ENCODE measurements around the gene GINS2.

GINS2 gene

DNA sequence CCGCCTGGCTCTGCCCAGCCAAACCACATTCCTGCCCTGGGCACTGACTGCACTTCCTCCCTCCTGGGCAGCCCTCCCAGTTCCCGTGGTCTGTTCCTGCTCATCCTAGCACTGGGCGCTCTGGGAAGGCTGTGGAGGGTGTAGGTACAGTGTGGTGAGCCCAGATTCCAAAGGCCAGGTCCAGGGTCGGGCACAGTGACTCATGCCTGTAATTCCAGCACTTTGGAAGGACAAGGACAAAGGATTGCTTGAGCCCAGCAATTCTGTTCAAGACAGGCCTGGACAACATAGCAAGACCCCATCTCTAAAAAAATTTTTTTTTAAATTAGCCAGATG, 31.5 kb upstream of the GINS2 start:
- TF ChIP-seq, protein P1, sequence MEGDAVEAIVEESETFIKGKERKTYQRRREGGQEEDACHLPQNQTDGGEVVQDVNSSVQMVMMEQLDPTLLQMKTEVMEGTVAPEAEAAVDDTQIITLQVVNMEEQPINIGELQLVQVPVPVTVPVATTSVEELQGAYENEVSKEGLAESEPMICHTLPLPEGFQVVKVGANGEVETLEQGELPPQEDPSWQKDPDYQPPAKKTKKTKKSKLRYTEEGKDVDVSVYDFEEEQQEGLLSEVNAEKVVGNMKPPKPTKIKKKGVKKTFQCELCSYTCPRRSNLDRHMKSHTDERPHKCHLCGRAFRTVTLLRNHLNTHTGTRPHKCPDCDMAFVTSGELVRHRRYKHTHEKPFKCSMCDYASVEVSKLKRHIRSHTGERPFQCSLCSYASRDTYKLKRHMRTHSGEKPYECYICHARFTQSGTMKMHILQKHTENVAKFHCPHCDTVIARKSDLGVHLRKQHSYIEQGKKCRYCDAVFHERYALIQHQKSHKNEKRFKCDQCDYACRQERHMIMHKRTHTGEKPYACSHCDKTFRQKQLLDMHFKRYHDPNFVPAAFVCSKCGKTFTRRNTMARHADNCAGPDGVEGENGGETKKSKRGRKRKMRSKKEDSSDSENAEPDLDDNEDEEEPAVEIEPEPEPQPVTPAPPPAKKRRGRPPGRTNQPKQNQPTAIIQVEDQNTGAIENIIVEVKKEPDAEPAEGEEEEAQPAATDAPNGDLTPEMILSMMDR (conservative IDR thresholded peaks at IDR 0.05) = no peak
- TF ChIP-seq ZFX (IDR thresholded peaks at IDR 0.05) = no peak
- peak overlapping the region; percentile 37 for H3K27ac ChIP-seq

DNA sequence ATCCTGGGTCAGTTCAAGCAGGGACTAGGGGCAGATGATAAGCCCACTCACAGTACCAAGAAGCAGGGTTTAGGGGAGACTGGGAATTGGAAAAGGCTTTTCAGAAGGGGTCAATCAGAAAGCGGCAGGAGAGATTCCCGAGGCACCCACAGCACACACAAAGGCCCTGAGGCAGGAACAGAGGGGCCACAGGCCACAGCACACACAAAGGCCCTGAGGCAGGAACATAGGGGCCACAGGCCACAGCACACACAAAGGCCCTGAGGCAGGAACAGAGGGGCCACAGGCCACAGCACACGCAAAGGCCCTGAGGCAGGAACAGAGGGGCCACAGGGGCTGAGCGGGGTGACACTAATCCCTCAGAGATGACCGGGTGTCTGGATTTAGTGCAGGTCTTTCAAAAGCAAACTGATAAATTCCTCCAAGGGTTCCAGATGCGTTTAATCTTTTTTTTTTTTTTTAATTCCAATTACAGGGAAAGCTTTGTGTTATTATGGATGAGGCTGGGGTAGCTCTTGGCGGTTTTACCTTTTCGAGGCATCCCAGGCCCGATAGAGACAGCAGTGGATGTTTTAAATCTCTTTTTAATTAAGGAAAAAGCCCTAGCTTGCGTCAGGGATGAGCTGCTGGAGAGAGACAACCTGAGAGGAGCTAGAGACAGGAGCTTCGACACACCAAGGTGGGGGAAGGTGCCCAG, 31.0 kb upstream of the GINS2 start:
- no peak for TF ChIP-seq ZFX (IDR thresholded peaks at IDR 0.05)
- H3K27ac ChIP-seq = peak overlapping the region; percentile 37

DNA sequence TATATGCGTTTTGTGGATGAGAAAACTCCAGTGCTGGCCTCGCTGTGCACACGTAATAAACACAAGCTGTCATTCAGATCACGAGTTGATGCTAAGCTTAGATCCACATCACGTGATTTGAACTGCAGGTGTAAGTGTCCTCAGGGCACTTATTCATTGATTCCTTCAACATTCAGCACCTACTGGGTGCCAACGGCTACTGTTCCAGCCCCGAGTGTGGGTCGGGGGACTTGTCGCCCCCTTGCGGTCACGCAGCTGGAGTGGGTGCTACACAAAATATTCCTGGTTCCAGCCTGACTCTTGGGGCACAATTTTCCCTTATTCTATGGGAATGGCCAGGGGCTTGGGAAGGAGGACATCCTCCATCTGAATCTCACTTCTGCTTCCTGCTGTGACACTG, 29.9 kb upstream of the GINS2 start:
- TF ChIP-seq, protein P1 (conservative IDR thresholded peaks at IDR 0.05) = peak; percentile 54
- TF ChIP-seq ZFX (IDR thresholded peaks at IDR 0.05) = no peak
- no peak overlapping the region; the same call in 1 of the 2 replicates for H3K27ac ChIP-seq

DNA sequence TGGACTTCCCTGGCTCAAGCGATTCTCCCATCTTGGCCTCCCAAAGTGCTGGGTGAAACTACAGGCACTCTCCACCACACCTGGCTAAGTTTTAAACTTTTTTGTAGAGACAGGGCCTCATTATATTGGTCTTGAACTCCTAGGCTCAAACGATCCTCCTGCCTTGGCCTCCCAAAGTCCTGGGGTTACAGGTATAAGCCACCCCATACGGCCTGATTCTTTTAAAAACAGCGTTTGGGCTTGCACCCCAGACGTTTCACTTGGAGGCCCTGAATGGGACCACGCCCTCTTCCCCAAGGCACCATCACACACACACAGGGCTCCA, 29.4 kb upstream of the GINS2 start:
- H3K27ac ChIP-seq = no peak overlapping the region
- TF ChIP-seq, protein P1 (conservative IDR thresholded peaks at IDR 0.05) = peak; percentile 53
- TF ChIP-seq ZFX (IDR thresholded peaks at IDR 0.05) = no peak

DNA sequence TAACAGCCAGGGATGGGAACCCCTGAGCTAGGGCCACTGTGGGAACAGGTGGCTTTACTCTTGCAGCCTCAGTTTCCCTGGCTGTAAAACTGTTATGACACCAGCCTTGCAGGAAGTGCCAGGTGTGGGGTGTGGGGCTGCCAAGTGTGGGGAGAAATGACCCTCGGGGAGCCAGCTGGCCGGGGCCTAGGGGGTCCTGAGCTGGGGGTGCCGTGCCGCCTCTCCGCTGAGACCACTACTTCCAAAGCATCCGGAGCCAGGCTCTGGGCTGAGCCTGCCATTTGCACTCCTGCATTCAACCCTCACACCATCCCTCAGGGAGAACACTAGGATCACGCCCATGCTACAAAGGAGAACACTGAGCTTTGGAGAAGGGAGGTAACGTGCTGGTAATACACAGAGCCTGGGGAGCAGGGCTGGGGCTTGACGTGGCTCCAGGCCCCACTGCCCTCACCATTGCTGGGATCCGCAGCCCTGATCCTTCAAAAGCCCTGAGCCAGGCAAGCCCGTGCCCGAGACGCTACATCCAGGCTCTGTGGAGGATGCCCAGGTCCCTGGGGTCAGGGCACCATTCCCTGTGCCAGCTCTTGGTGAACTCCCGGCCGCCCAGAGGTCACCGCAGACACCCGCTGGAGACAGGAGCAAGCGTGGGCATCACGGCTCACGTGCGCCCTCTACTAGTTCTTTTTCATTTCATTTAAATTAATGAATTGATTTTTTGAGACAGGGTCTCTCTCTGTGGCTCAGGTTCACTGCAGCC, 28.8 kb upstream of the GINS2 start:
- no peak overlapping the region for H3K27ac ChIP-seq
- TF ChIP-seq ZFX (IDR thresholded peaks at IDR 0.05) = no peak
- TF ChIP-seq, protein P1 (conservative IDR thresholded peaks at IDR 0.05) = peak; percentile 73

DNA sequence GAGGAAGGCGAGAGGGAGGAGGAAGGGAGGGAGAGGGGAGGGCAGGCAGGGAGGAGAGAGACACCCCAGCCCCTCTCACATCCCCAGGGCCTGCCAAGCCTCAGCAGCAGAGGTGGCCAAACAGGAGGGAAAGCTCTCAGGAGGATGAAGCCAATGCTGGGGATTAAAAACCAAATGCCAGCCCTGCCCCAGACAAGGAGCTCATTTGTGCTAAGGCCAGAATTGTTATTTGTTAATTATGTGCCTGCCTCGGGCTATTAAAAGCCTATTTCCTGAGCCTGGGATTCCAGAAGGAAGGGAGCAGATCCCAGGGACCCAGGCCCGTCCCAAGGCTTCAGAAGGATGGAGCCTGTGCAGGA, 27.9 kb upstream of the GINS2 start:
- no peak overlapping the region for H3K27ac ChIP-seq
- TF ChIP-seq, protein P1 (conservative IDR thresholded peaks at IDR 0.05) = no peak
- TF ChIP-seq ZFX (IDR thresholded peaks at IDR 0.05) = no peak

DNA sequence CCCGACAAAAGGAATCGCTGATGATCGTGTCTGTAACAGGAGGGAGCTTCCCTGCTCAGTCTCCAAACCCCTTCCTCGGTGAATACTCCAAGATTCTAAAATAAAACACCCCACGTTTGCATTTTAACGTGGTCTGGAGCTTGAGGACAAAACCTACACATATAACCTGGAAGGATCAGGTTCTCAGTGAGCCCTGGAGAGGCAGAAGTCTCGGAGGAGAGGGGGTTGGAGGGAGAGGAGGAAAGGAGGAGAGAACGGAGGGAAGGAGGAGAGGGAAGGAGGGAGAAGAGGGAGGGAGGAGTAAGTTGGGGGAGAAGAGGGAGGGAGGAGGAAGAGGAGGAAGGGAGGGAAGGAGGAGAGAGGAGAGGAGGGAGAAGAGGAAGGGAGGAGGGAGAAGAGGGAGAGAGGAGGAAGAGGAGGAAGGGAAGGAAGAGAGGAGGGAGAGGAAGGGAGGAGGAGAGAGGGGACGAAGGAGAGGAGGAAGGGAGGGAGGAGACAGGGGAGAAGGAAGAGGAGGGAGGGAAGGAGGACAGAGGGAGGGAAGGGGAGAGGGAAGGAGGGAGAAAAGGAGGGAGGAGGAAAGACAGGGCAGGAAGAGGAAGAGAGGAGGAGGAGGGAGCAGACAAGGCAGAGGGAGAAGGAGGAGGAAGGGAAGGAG, 27.4 kb upstream of the GINS2 start:
- no peak overlapping the region for H3K27ac ChIP-seq
- no peak for TF ChIP-seq ZFX (IDR thresholded peaks at IDR 0.05)
- TF ChIP-seq, protein P1 (conservative IDR thresholded peaks at IDR 0.05) = no peak
